Nephron progenitor cell (in vitro differentiated cells): ENCODE results near the gene RABL6.

Experiments used
- DNase-seq: peaks from one replicate; pipeline ENCODE4 v3.0.0; 2021
- H3K27ac Mint-ChIP-seq: 2 replicates; pipeline ENCODE4 v1.8.0; 2021; ENCODE audit warnings: mild to moderate bottlenecking, moderate library complexity, mixed read lengths
- H3K27me3 Mint-ChIP-seq: 2 replicates; pipeline ENCODE4 v1.8.0; 2021; ENCODE audit warnings: mild to moderate bottlenecking, low read depth, mixed read lengths; ENCODE audit not compliant: poor library complexity
- H3K36me3 Mint-ChIP-seq: 2 replicates; pipeline ENCODE4 v1.8.0; 2021; ENCODE audit warnings: low read depth, mixed read lengths
- H3K4me1 Mint-ChIP-seq: 2 replicates; pipeline ENCODE4 v1.8.0; 2021; ENCODE audit warnings: mixed read lengths
- H3K4me3 Mint-ChIP-seq: 2 replicates; pipeline ENCODE4 v1.8.0; 2021; ENCODE audit warnings: mild to moderate bottlenecking, moderate library complexity, mixed read lengths
- H3K9me3 Mint-ChIP-seq: 2 replicates; pipeline ENCODE4 v1.8.0; 2021; ENCODE audit warnings: mild to moderate bottlenecking, moderate library complexity, mixed read lengths
- TF ChIP-seq, protein P1 (sequence below): fragments of 200-600 bp; sonication (generic); IDR thresholded peaks from 2 replicates; pipeline ENCODE4 v1.5.0; 2021; ENCODE audit warnings: antibody characterized with exemption

RABL6 gene

DNA sequence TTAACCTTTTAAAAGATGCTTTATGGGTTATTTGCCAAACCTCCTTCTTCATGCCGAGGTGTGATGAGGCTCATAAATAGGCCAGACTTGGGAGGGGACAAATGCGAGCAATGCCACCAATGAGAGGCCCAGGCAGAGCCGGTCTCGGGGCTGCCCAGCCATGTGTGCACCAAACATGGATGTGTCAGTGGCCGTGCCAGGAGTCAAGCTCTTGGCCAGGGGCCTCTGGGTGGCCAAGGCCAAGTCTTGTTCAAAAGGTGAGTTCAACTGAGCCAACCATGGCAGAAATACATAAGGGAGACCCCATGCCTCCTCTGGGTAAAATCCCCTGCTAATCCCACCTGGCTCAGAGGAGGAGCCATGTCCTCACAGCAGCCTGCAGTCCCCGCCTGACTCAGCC, 32.6 kb upstream of the RABL6 start:
- TF ChIP-seq, protein P1, sequence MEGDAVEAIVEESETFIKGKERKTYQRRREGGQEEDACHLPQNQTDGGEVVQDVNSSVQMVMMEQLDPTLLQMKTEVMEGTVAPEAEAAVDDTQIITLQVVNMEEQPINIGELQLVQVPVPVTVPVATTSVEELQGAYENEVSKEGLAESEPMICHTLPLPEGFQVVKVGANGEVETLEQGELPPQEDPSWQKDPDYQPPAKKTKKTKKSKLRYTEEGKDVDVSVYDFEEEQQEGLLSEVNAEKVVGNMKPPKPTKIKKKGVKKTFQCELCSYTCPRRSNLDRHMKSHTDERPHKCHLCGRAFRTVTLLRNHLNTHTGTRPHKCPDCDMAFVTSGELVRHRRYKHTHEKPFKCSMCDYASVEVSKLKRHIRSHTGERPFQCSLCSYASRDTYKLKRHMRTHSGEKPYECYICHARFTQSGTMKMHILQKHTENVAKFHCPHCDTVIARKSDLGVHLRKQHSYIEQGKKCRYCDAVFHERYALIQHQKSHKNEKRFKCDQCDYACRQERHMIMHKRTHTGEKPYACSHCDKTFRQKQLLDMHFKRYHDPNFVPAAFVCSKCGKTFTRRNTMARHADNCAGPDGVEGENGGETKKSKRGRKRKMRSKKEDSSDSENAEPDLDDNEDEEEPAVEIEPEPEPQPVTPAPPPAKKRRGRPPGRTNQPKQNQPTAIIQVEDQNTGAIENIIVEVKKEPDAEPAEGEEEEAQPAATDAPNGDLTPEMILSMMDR: no peak
- Mint-ChIP-seq H3K36me3 (peaks cover 6% of the 10 kb centered on the region), H3K4me3 (no peak overlapping the region), H3K27me3 (peaks cover 62% of the 10 kb centered on the region), H3K4me1 (peaks cover 34% of the 10 kb centered on the region), H3K9me3 (peaks cover 37% of the 10 kb centered on the region), H3K27ac (no peak overlapping the region)
- no peak for DNase-seq

DNA sequence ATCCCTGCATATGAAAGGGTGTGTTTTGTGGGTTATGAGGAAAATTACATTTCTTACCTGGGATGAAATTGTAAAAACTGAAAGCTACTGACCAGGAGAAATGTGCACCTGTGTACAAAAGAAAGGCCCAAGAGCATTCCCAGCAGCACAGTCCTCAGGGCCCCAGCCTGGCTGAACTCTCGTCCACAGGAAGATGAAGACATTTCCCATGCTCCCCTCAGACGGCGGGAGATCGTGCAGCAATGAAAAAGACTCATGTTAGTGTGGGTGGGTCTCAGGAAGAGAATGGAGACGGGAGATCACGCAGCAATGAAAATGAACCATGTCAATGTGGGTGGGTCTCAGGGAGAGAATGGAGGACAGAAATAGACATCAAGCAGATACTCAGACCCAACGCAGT, 30.8 kb upstream of the RABL6 start:
- Mint-ChIP-seq H3K27me3 (peaks cover 64% of the 10 kb centered on the region), H3K9me3 (peaks cover 37% of the 10 kb centered on the region), H3K36me3 (peaks cover 6% of the 10 kb centered on the region), H3K4me1 (peaks cover 49% of the 10 kb centered on the region), H3K27ac (no peak overlapping the region), H3K4me3 (peak overlapping the region; percentile 5)
- no peak for DNase-seq
- TF ChIP-seq, protein P1: no peak

DNA sequence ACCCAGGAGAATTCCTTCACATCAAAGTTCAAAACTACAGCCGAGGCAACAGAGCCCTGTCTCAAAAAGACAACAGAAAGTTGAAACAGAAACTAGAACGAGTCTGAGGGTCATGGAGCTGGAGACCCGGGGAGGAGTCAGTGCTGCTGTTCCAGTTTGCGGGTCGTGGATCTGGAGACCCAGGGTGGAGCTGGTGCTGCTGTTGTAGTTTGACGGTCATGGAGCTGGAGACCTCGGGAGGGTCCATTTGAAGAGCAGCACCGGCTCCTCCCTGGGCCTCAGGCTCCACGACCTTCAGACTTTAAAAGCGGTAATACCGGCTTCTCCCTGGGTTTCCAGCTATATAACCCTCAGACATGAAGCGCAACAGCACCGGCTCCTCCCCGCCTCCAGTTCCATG, 30.4 kb upstream of the RABL6 start:
- Mint-ChIP-seq H3K4me1 (peaks cover 52% of the 10 kb centered on the region), H3K9me3 (peaks cover 34% of the 10 kb centered on the region), H3K27ac (no peak overlapping the region), H3K36me3 (peaks cover 6% of the 10 kb centered on the region), H3K4me3 (no peak overlapping the region), H3K27me3 (peaks cover 60% of the 10 kb centered on the region)
- TF ChIP-seq, protein P1: no peak
- DNase-seq: no peak

DNA sequence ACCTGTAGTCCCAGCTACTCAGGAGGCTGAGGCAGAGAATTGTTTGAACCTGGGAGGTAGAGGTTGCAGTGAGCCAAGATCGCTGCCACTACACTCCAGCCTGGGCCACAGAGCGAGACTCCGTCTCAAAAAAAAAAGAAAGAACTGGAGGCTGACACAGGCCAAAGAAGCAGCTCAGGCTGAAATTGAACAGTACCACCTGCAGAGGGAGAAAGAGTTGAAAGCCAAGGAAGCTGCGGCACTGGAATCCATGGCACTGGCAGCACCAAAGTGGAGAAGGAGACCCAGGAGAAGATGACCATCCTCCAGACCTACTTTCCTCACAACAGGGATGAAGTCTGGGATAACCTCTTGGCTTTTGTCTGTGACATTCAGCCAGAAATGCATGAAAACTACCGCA, 27.9 kb upstream of the RABL6 start:
- no peak overlapping the region for H3K27ac Mint-ChIP-seq
- H3K9me3 Mint-ChIP-seq: peaks cover 22% of the 10 kb centered on the region
- no peak for DNase-seq
- H3K4me1 Mint-ChIP-seq: peaks cover 55% of the 10 kb centered on the region
- H3K36me3 Mint-ChIP-seq: peaks cover 6% of the 10 kb centered on the region
- H3K4me3 Mint-ChIP-seq: no peak overlapping the region
- peaks cover 61% of the 10 kb centered on the region for H3K27me3 Mint-ChIP-seq
- TF ChIP-seq, protein P1: no peak

DNA sequence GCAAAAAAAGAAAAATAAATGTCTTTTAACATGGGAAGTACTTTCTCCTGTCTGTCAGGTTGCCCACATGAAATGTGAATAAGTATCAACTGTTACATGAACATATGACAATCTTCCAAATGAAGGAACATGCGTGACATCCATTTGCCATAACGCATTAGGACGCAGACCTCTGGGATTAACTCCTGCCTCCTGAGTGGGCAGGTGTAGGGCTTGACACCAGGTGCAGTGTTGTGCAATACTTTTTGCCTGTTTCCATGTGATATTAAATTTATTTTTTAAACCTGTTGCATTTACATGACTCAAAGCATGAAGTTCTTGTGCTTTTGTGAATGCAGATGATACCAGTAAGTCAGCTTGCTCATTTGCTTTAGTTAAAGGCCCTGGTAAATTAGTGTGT, 25.3 kb upstream of the RABL6 start:
- no peak overlapping the region for H3K27ac Mint-ChIP-seq

More for the DNA sequence above, 25.3 kb upstream of the RABL6 start:
- Mint-ChIP-seq H3K27me3 (peaks cover 60% of the 10 kb centered on the region), H3K36me3 (peaks cover 6% of the 10 kb centered on the region), H3K9me3 (peaks cover 17% of the 10 kb centered on the region), H3K4me3 (no peak overlapping the region), H3K4me1 (peaks cover 53% of the 10 kb centered on the region)
- DNase-seq: no peak
- TF ChIP-seq, protein P1: no peak
